K562 (cell line): ENCODE measurements around the gene GATA5. TPM values are rescaled to one million over a fixed set of nuclear protein-coding genes. Genes with fewer than 3 reads are reported as not detected.

ENCODE experiments used
- ATF4 ChIP-seq: fragments of 450-650 bp; formaldehyde crosslinking; IDR thresholded peaks from 2 replicates; pipeline ENCODE4 v1.4.0; 2022; ENCODE audit warnings: mild to moderate bottlenecking, moderate library complexity
- CHD4 ChIP-seq: fragments of 200-600 bp; sonication (generic); IDR thresholded peaks from 3 replicates; pipeline ENCODE4 v1.6.1; 2012; ENCODE audit warnings: low read depth, mild to moderate bottlenecking, mixed read lengths, low read length, inconsistent platforms; ENCODE audit not compliant: insufficient read depth, insufficient replicate concordance, poor library complexity, severe bottlenecking
- FOXK2 ChIP-seq, 2 experiments: fragments of 450-650 bp; IDR thresholded peaks in 1 of 2; conservative IDR thresholded peaks in 1 of 2; 2 replicates each; pipeline ENCODE4 v1.6.1; 2016; ENCODE audit warnings: low read depth in 2 of 2, mild to moderate bottlenecking in 1 of 2
- GATAD2B ChIP-seq: fragments of 450-650 bp; IDR thresholded peaks from 2 replicates; pipeline ENCODE4 v1.6.1; 2017; ENCODE audit warnings: mild to moderate bottlenecking, borderline replicate concordance
- MTF1 ChIP-seq: fragments of 250-450 bp; sonication (Bioruptor Pico); IDR thresholded peaks from 2 replicates; pipeline ENCODE4 v1.9.0; 2021; ENCODE audit warnings: moderate library complexity, mild to moderate bottlenecking, inconsistent platforms, borderline replicate concordance
- MYC ChIP-seq, 2 experiments: fragments of 250-450 bp in 1 of 2; sonication (Bioruptor Pico) in 1 of 2; IDR thresholded peaks; 2 replicates each; pipeline versions ENCODE4 v1.5.1 to v1.6.1; 2012 to 2021; ENCODE audit warnings: low read depth in 2 of 2, borderline replicate concordance in 1 of 2, improper control_type of control experiment in 1 of 2, low read length in 1 of 2, mild to moderate bottlenecking in 1 of 2, moderate library complexity in 1 of 2
- ZBTB2 ChIP-seq: fragments of 450-650 bp; IDR thresholded peaks from 2 replicates; pipeline ENCODE4 v1.6.1; 2016; ENCODE audit warnings: antibody characterized with exemption
- ZNF12 ChIP-seq: sonication (generic); formaldehyde crosslinking; IDR thresholded peaks from 2 replicates; pipeline ENCODE4 v1.4.0; 2020; ENCODE audit warnings: mild to moderate bottlenecking, missing genetic modification reagents
- ZNF324 ChIP-seq: fragments of 250-450 bp; sonication (Bioruptor Pico); IDR thresholded peaks from 2 replicates; pipeline ENCODE4 v1.4.0; 2020; ENCODE audit warnings: mild to moderate bottlenecking
- ZNF384 ChIP-seq: IDR thresholded peaks from 2 replicates; pipeline ENCODE4 v1.6.1; 2012; ENCODE audit warnings: low read depth, low read length, improper control_type of control experiment
- polyA plus RNA-seq, 8 experiments: library from polyadenylated mRNA; depleted of rRNA in 4 of 8; stranded (reverse) in 5 of 8; unstranded in 3 of 8; fragments of >200 nt; fragmentation: Nextera tagmentation in 2 of 8; fragmentation: Illumina TruSeq in 1 of 8; extraction: Ambion mirVana in 2 of 8; extraction: Trizol in 1 of 8; gene quantifications; 2 replicates each; pipeline versions ENCODE4 v1.2.1 to v1.2.3, GENCODE V29; 2011 to 2014; ENCODE audit warnings: inconsistent platforms in 1 of 8, missing spikeins in 1 of 8
- total RNA-seq, 7 experiments: library from RNA; depleted of rRNA in 6 of 7; stranded (reverse); fragments of >200 nt in 6 of 7; fragmentation: Illumina TruSeq in 2 of 7; extraction: Trizol in 2 of 7; gene quantifications; 2 replicates each; pipeline versions ENCODE4 v1.2.1 to v1.2.3, GENCODE V29; 2011 to 2021; ENCODE audit warnings: low replicate concordance in 1 of 7
- TF ChIP-seq, protein P1 (sequence below), 2 experiments: fragments of 450-650 bp; formaldehyde crosslinking in 1 of 2; IDR thresholded peaks; 2 replicates each; pipeline versions ENCODE4 v1.4.0 to v1.6.1; 2014 to 2020; ENCODE audit warnings: mild to moderate bottlenecking in 2 of 2, borderline replicate concordance in 1 of 2, low read depth in 1 of 2
- TF ChIP-seq, protein P2 (sequence below): fragments of 200-800 bp; sonication (Bioruptor generic); IDR thresholded peaks from 2 replicates; pipeline ENCODE4 v1.6.1; 2017; ENCODE audit warnings: missing genetic modification characterization, missing compliant biosample characterization

The GATA5 gene
- total and polyA plus RNA-seq, 9 of the 15 experiments (the other 6 are each of a cell fraction or from before 2014, with no cell fraction given) = 0.09 to 0.57 (median 0.20) TPM; not detected in 3

- TF ChIP-seq, protein P1, sequence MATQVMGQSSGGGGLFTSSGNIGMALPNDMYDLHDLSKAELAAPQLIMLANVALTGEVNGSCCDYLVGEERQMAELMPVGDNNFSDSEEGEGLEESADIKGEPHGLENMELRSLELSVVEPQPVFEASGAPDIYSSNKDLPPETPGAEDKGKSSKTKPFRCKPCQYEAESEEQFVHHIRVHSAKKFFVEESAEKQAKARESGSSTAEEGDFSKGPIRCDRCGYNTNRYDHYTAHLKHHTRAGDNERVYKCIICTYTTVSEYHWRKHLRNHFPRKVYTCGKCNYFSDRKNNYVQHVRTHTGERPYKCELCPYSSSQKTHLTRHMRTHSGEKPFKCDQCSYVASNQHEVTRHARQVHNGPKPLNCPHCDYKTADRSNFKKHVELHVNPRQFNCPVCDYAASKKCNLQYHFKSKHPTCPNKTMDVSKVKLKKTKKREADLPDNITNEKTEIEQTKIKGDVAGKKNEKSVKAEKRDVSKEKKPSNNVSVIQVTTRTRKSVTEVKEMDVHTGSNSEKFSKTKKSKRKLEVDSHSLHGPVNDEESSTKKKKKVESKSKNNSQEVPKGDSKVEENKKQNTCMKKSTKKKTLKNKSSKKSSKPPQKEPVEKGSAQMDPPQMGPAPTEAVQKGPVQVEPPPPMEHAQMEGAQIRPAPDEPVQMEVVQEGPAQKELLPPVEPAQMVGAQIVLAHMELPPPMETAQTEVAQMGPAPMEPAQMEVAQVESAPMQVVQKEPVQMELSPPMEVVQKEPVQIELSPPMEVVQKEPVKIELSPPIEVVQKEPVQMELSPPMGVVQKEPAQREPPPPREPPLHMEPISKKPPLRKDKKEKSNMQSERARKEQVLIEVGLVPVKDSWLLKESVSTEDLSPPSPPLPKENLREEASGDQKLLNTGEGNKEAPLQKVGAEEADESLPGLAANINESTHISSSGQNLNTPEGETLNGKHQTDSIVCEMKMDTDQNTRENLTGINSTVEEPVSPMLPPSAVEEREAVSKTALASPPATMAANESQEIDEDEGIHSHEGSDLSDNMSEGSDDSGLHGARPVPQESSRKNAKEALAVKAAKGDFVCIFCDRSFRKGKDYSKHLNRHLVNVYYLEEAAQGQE (IDR thresholded peaks at IDR 0.05; ENCODE audit: borderline replicate concordance) = peak; percentile 38
- TF ChIP-seq, protein P1 (CRISPR knock-in tag; IDR thresholded peaks at IDR 0.05; ENCODE audit: low read depth) = 0 out of 2 replicates have a peak, but pooled peaks have one; percentile 10
- TF ChIP-seq ZNF324 (CRISPR knock-in tag) (0 out of 2 replicates have a peak, but pooled peaks have one; percentile 37), FOXK2 (conservative IDR thresholded peaks at IDR 0.05 in 1 of 2, IDR thresholded peaks at IDR 0.05 in 1 of 2; ENCODE audit: low read depth in 2 of 2) (peak in 1 of 2 experiments; percentile 94; a peak in 2 of 4 replicates), ZNF12 (CRISPR knock-in tag) (no peak), MTF1 (CRISPR knock-in tag) (0 out of 2 replicates have a peak, but pooled peaks have one; percentile 14), CHD4 (no peak), MYC (IDR thresholded peaks at IDR 0.05; ENCODE audit: low read depth, low read length) (peak; percentile 59; the same call in 1 of the 2 replicates), MYC (CRISPR knock-in tag; IDR thresholded peaks at IDR 0.05; ENCODE audit: borderline replicate concordance, low read depth) (no peak), ZBTB2 (peak; percentile 74), ATF4 (0 out of 2 replicates have a peak, but pooled peaks have one; percentile 24), ZNF384 (no peak), GATAD2B (peak; percentile 72; the same call in 1 of the 2 replicates)
- TF ChIP-seq, protein P2, sequence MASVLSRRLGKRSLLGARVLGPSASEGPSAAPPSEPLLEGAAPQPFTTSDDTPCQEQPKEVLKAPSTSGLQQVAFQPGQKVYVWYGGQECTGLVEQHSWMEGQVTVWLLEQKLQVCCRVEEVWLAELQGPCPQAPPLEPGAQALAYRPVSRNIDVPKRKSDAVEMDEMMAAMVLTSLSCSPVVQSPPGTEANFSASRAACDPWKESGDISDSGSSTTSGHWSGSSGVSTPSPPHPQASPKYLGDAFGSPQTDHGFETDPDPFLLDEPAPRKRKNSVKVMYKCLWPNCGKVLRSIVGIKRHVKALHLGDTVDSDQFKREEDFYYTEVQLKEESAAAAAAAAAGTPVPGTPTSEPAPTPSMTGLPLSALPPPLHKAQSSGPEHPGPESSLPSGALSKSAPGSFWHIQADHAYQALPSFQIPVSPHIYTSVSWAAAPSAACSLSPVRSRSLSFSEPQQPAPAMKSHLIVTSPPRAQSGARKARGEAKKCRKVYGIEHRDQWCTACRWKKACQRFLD (CRISPR knock-in tag) = peak; percentile 52; the same call in 1 of the 2 replicates
Observed at GRCh38 chr20:62487561-62488354, 12.0 kb upstream of the GATA5 start (continued).
